SJCRH30 (cell line): ENCODE measurements around the gene LINGO3. TPM values are rescaled to one million over a fixed set of nuclear protein-coding genes. Genes with fewer than 3 reads are reported as not detected.

Source experiments
- DNase-seq, 2 experiments: peaks; one replicate each; pipeline ENCODE4 v3.0.0-alpha.2; 2015 to 2020
- H3K27ac ChIP-seq: fragments of 250-450 bp; sonication (Bioruptor Pico); 2 replicates; pipeline ENCODE4 v1.5.1; 2020; ENCODE audit warnings: mild to moderate bottlenecking, moderate library complexity
- H3K27me3 ChIP-seq: fragments of 250-450 bp; sonication (Bioruptor Pico); 2 replicates; pipeline ENCODE4 v1.5.1; 2020; ENCODE audit warnings: mild to moderate bottlenecking, moderate library complexity
- H3K36me3 ChIP-seq: fragments of 250-450 bp; sonication (Bioruptor Pico); 2 replicates; pipeline ENCODE4 v1.5.1; 2020; ENCODE audit warnings: mild to moderate bottlenecking, moderate library complexity
- H3K4me1 ChIP-seq: fragments of 250-450 bp; sonication (Bioruptor Pico); 2 replicates; pipeline ENCODE4 v1.5.1; 2020; ENCODE audit warnings: mild to moderate bottlenecking, moderate library complexity
- H3K4me3 ChIP-seq: fragments of 250-450 bp; sonication (Bioruptor Pico); 2 replicates; pipeline ENCODE4 v1.5.1; 2020; ENCODE audit warnings: mild to moderate bottlenecking, moderate library complexity
- H3K9me3 ChIP-seq: fragments of 250-450 bp; sonication (Bioruptor Pico); replicated peaks from 2 replicates; pipeline ENCODE4 v1.5.1; 2020; ENCODE audit warnings: mild to moderate bottlenecking, moderate library complexity
- total RNA-seq: library from RNA; depleted of rRNA; stranded (reverse); fragments of >200 nt; shearing (Covaris generic); gene quantifications from 2 replicates; pipeline ENCODE4 v1.2.3, GENCODE V29; 2014

The LINGO3 gene
- total RNA-seq, 1 experiment from 2014 or later, result not detected

GRCh38 chr19:2334426-2334825 is 26.5 kb upstream of the LINGO3 start:
- no peak for DNase-seq
- Histone ChIP-seq H3K4me3 (no peak overlapping the region), H3K4me1 (peaks cover 33% of the 10 kb centered on the region)

GRCh38 chr19:2333807-2334211 is 25.9 kb upstream of the LINGO3 start:
- H3K9me3 ChIP-seq, result no peaks in the 10 kb centered on the region
- no peaks in the 10 kb centered on the region for H3K36me3 ChIP-seq
- no peaks in the 10 kb centered on the region for H3K27me3 ChIP-seq
- DNase-seq, result peak in 1 of 2 experiments; percentile 26
- no peak overlapping the region for H3K27ac ChIP-seq
- H3K4me1 ChIP-seq, result peaks cover 34% of the 10 kb centered on the region
- H3K4me3 ChIP-seq, result no peak overlapping the region

More at GRCh38 chr19:2334426-2334825, 26.5 kb upstream of the LINGO3 start:
- Histone ChIP-seq H3K27me3 (no peaks in the 10 kb centered on the region), H3K36me3 (no peaks in the 10 kb centered on the region), H3K27ac (no peak overlapping the region), H3K9me3 (no peaks in the 10 kb centered on the region)

GRCh38 chr19:2333027-2333806 is 25.3 kb upstream of the LINGO3 start:
- H3K4me3 ChIP-seq, result no peak overlapping the region
- peak; percentile 52 to 58 for DNase-seq
- H3K36me3 ChIP-seq, result no peaks in the 10 kb centered on the region
- no peaks in the 10 kb centered on the region for H3K27me3 ChIP-seq
- H3K27ac ChIP-seq, result no peak overlapping the region
- peaks cover 34% of the 10 kb centered on the region for H3K4me1 ChIP-seq
- no peaks in the 10 kb centered on the region for H3K9me3 ChIP-seq

- Histone ChIP-seq H3K36me3 (no peaks in the 10 kb centered on the region), H3K4me1 (peaks cover 34% of the 10 kb centered on the region), H3K4me3 (no peak overlapping the region), H3K9me3 (no peaks in the 10 kb centered on the region), H3K27ac (no peak overlapping the region), H3K27me3 (no peaks in the 10 kb centered on the region)
- DNase-seq, result peak in 1 of 2 experiments; percentile 37
Observed at GRCh38 chr19:2332341-2333026, 24.5 kb upstream of the LINGO3 start.

- Histone ChIP-seq H3K27me3 (no peaks in the 10 kb centered on the region), H3K4me1 (peaks cover 34% of the 10 kb centered on the region), H3K4me3 (no peak overlapping the region), H3K9me3 (no peaks in the 10 kb centered on the region), H3K27ac (no peak overlapping the region), H3K36me3 (no peaks in the 10 kb centered on the region)
- DNase-seq, result no peak
Observed at GRCh38 chr19:2331601-2332246, 23.8 kb upstream of the LINGO3 start.

- Histone ChIP-seq H3K27ac (no peak overlapping the region), H3K4me1 (peaks cover 34% of the 10 kb centered on the region)
- peak; percentile 72 to 81 for DNase-seq
Observed at GRCh38 chr19:2330632-2331284, 22.8 kb upstream of the LINGO3 start.

GRCh38 chr19:2330255-2330631 is 22.3 kb upstream of the LINGO3 start:
- Histone ChIP-seq H3K27me3 (no peaks in the 10 kb centered on the region), H3K4me1 (peaks cover 34% of the 10 kb centered on the region), H3K27ac (no peak overlapping the region), H3K36me3 (peaks cover 4% of the 10 kb centered on the region), H3K9me3 (no peaks in the 10 kb centered on the region), H3K4me3 (no peak overlapping the region)
- DNase-seq, result no peak

More at GRCh38 chr19:2330632-2331284, 22.8 kb upstream of the LINGO3 start:
- H3K4me3 ChIP-seq, result no peak overlapping the region
- no peaks in the 10 kb centered on the region for H3K9me3 ChIP-seq
- H3K27me3 ChIP-seq, result no peaks in the 10 kb centered on the region
- H3K36me3 ChIP-seq, result peaks cover 4% of the 10 kb centered on the region

- peaks cover 7% of the 10 kb centered on the region for H3K36me3 ChIP-seq
- H3K27me3 ChIP-seq, result no peaks in the 10 kb centered on the region
- DNase-seq, result no peak
- no peaks in the 10 kb centered on the region for H3K9me3 ChIP-seq
- peaks cover 34% of the 10 kb centered on the region for H3K4me1 ChIP-seq
- no peak overlapping the region for H3K27ac ChIP-seq
- peak overlapping the region; percentile 90 for H3K4me3 ChIP-seq
Observed at GRCh38 chr19:2329501-2329916, 21.6 kb upstream of the LINGO3 start.

- Histone ChIP-seq H3K9me3 (no peaks in the 10 kb centered on the region), H3K27me3 (no peaks in the 10 kb centered on the region), H3K4me1 (peaks cover 34% of the 10 kb centered on the region), H3K36me3 (peaks cover 7% of the 10 kb centered on the region), H3K27ac (peak overlapping the region; percentile 51; the same call in 1 of the 2 replicates), H3K4me3 (peak overlapping the region; percentile 90)
- DNase-seq, result no peak
Observed at GRCh38 chr19:2329149-2329478, 21.2 kb upstream of the LINGO3 start.

GRCh38 chr19:2328401-2329148 is 20.6 kb upstream of the LINGO3 start, which contains the start of the genes LSM7 and SPPL2B:
Gene LSM7, minus strand, starts transcription at chr19:2328586. Its CDS starts 20 bp downstream, at chr19:2328566.
Gene SPPL2B, plus strand, starts transcription at chr19:2328684. Its CDS starts 26 bp downstream, at chr19:2328710.
- Histone ChIP-seq H3K27ac (peak within 1 kb of the TSS; percentile 51), H3K9me3 (no peaks in the 10 kb centered on the region), H3K4me3 (peak within 1 kb of the TSS; percentile 90), H3K27me3 (no peaks in the 10 kb centered on the region), H3K36me3 (peaks cover 7% of the 10 kb centered on the region), H3K4me1 (peaks cover 34% of the 10 kb centered on the region)
- peak; percentile 86 to 91 for DNase-seq

- Histone ChIP-seq H3K4me1 (peaks cover 30% of the 10 kb centered on the region), H3K27ac (peak overlapping the region; percentile 51), H3K36me3 (peaks cover 7% of the 10 kb centered on the region), H3K4me3 (peak overlapping the region; percentile 90), H3K27me3 (no peaks in the 10 kb centered on the region), H3K9me3 (no peaks in the 10 kb centered on the region)
- peak; percentile 44 to 52 for DNase-seq
Observed at GRCh38 chr19:2327773-2328400, 19.9 kb upstream of the LINGO3 start.

GRCh38 chr19:2326699-2327360 is 18.9 kb upstream of the LINGO3 start:
- peaks cover 22% of the 10 kb centered on the region for H3K4me1 ChIP-seq
- H3K4me3 ChIP-seq, result no peak overlapping the region
- peaks cover 9% of the 10 kb centered on the region for H3K36me3 ChIP-seq
- H3K27ac ChIP-seq, result peak overlapping the region; percentile 51; the same call in 1 of the 2 replicates
- DNase-seq, result no peak
- no peaks in the 10 kb centered on the region for H3K9me3 ChIP-seq
- no peaks in the 10 kb centered on the region for H3K27me3 ChIP-seq
